Breast epithelium (tissue), 4 donors: ENCODE measurements around the gene BICD1. TPM values are rescaled to one million over a fixed set of nuclear protein-coding genes. Genes with fewer than 3 reads are reported as not detected.

ENCODE experiments used
- DNase-seq, 2 donors: peaks; one replicate each; pipeline ENCODE4 v3.0.0-alpha.2; 2019; ENCODE audit warnings: low spot score in 2 of 2
- H3K27ac ChIP-seq, 2 donors: fragments of 200-600 bp; sonication (generic) in 1 of 2; one replicate each; pipeline ENCODE4 v1.5.1; 2016 to 2019; ENCODE audit warnings: mild to moderate bottlenecking in 1 of 2
- H3K27me3 ChIP-seq, 2 donors: fragments of 200-600 bp; sonication (generic) in 1 of 2; one replicate each; pipeline versions ENCODE4 v1.5.1 to v1.6.0; 2017 to 2019; ENCODE audit warnings: control low read depth in 1 of 2, mild to moderate bottlenecking in 1 of 2
- H3K36me3 ChIP-seq: fragments of 200-600 bp; one replicate; pipeline ENCODE4 v1.5.1; 2019
- H3K4me1 ChIP-seq, 2 donors: fragments of 200-600 bp; sonication (generic); one replicate each; pipeline ENCODE4 v1.5.1; 2016 to 2019; ENCODE audit warnings: control low read depth in 1 of 2
- H3K4me3 ChIP-seq, 3 donors: fragments of 200-600 bp; sonication (generic); 1 replicate in 2 of 3; 2 replicates in 1 of 3; pipeline ENCODE4 v1.5.1; 2016 to 2019; ENCODE audit warnings: mild to moderate bottlenecking in 3 of 3, moderate library complexity in 2 of 3
- H3K9me3 ChIP-seq, 2 donors: fragments of 200-600 bp; sonication (generic) in 1 of 2; one replicate each; pipeline ENCODE4 v1.5.1; 2016 to 2019; ENCODE audit warnings: control low read depth in 1 of 2
- POLR2A ChIP-seq: fragments of 450-650 bp; IDR thresholded peaks from one replicate; pipeline ENCODE4 v1.6.1; 2016; ENCODE audit warnings: antibody characterized with exemption, mild to moderate bottlenecking, moderate library complexity
- POLR2AphosphoS5 ChIP-seq, 3 donors: sonication (generic); formaldehyde crosslinking; IDR thresholded peaks; one replicate each; pipeline ENCODE4 v1.6.1; 2017; ENCODE audit warnings: antibody characterized with exemption in 3 of 3
- intact Hi-C: fragments of 100-400 bp; cut with DNase I; formaldehyde crosslinking; loops from one replicate; pipeline ENCODE4 v1.15.1; 2023; ENCODE audit warnings: low total_unique reads
- total RNA-seq, 3 donors: library from RNA; depleted of rRNA; stranded (reverse); fragments of >200 nt; gene quantifications; one replicate each; pipeline ENCODE4 v1.1.0, GENCODE V29; 2016
- TF ChIP-seq, protein P1 (sequence below), 3 donors: fragments of 450-650 bp; IDR thresholded peaks; one replicate each; pipeline ENCODE4 v1.5.1; 2016 to 2017; ENCODE audit warnings: antibody characterized with exemption in 3 of 3, mild to moderate bottlenecking in 3 of 3, moderate library complexity in 3 of 3

BICD1 gene
- total RNA-seq, 3 donors from 2014 or later, result 7.2 to 31.5 (median 18.4) TPM

DNA sequence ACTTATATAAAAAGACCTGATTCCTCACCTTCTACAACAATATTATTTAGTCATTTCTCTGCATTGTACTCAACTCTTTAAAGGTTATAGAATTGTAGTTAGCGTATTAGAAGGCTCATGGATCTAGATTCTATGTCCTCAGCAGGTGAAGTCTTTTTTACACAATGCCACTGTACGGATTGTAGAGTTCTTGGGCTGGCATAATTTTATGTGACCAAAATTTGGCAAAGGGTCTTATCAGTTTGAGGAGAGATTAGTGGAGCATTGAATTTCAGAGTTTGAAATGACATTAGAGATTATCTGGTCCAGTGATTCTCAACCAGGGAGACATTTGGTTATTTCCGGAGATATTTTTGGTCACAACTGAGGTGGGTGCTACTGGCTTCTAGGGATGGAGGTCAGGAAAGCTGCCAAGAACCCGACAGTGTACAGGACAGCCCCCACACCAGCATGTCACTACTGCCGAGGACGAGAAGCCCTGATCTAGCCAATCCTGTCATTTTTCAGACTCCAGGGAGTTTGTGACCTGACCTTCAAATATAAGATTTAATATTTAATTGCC lies 63.9 kb downstream of the BICD1 start:
- no peak for DNase-seq
- Histone ChIP-seq H3K36me3 (no peaks in the 10 kb centered on the region), H3K27me3 (no peaks in the 10 kb centered on the region), H3K4me1 (no peaks in the 10 kb centered on the region), H3K4me3 (no peak overlapping the region), H3K9me3 (no peaks in the 10 kb centered on the region), H3K27ac (no peak overlapping the region)
- TF ChIP-seq POLR2A, result no peak
- no peak for TF ChIP-seq POLR2AphosphoS5 (IDR thresholded peaks at IDR 0.05)
- TF ChIP-seq, protein P1, sequence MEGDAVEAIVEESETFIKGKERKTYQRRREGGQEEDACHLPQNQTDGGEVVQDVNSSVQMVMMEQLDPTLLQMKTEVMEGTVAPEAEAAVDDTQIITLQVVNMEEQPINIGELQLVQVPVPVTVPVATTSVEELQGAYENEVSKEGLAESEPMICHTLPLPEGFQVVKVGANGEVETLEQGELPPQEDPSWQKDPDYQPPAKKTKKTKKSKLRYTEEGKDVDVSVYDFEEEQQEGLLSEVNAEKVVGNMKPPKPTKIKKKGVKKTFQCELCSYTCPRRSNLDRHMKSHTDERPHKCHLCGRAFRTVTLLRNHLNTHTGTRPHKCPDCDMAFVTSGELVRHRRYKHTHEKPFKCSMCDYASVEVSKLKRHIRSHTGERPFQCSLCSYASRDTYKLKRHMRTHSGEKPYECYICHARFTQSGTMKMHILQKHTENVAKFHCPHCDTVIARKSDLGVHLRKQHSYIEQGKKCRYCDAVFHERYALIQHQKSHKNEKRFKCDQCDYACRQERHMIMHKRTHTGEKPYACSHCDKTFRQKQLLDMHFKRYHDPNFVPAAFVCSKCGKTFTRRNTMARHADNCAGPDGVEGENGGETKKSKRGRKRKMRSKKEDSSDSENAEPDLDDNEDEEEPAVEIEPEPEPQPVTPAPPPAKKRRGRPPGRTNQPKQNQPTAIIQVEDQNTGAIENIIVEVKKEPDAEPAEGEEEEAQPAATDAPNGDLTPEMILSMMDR (IDR thresholded peaks at IDR 0.05), result no peak
- intact Hi-C loops, result no loop called here

DNA sequence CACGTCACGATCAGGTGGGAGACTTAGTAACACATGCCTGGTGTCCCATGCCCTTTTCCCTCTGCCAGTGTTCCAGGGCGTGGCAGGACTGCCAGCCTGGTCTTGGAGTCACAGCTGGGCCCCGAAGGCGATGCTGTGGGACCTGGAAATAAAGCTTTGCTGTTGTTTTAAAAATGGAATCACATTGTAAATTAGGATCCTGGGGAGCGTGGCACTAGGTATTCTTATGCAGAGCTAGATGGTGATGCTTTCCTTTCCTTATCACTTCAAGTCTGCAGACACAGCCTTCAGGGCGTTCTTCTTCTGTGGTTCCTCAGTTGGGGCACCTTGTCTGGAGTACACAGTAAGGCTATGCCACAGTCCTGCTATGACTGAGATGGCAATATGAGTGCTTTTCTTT lies 64.6 kb downstream of the BICD1 start:
- no peak for DNase-seq
- TF ChIP-seq, protein P1 (IDR thresholded peaks at IDR 0.05), result no peak
- TF ChIP-seq POLR2AphosphoS5 (IDR thresholded peaks at IDR 0.05) (no peak), POLR2A (no peak)
- no peaks in the 10 kb centered on the region for H3K9me3 ChIP-seq
- no peak overlapping the region for H3K27ac ChIP-seq
- H3K4me3 ChIP-seq, result no peak overlapping the region
- no peaks in the 10 kb centered on the region for H3K4me1 ChIP-seq
- H3K36me3 ChIP-seq, result no peaks in the 10 kb centered on the region
- intact Hi-C loops, result no loop called here
- no peaks in the 10 kb centered on the region for H3K27me3 ChIP-seq

DNA sequence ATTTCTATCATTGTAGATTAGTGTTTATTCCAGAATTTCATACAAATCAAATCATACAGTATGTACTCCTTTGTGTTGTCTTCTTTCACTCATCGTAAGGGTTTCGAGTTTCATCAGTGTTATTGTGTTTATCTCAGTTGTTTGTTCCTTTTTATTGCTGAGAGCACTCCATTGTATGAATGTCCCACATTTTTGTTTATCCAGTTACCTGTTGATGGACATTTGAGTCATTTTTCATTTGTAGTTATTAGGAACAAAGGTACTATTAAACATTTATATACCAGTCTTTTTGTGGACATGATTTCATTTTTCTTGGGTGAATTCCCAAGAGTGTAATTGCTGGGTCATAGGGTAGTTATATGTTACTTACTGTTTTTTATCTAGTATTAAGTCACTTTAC lies 70.0 kb downstream of the BICD1 start:
- intact Hi-C loops, result no loop called here
- H3K4me3 ChIP-seq, result no peak overlapping the region
- no peak overlapping the region for H3K27ac ChIP-seq
- no peaks in the 10 kb centered on the region for H3K4me1 ChIP-seq
- H3K36me3 ChIP-seq, result no peaks in the 10 kb centered on the region
- H3K27me3 ChIP-seq, result no peaks in the 10 kb centered on the region
- DNase-seq, result no peak
- no peaks in the 10 kb centered on the region for H3K9me3 ChIP-seq
- TF ChIP-seq, protein P1 (IDR thresholded peaks at IDR 0.05), result no peak
- TF ChIP-seq POLR2A, result no peak
- no peak for TF ChIP-seq POLR2AphosphoS5 (IDR thresholded peaks at IDR 0.05)

DNA sequence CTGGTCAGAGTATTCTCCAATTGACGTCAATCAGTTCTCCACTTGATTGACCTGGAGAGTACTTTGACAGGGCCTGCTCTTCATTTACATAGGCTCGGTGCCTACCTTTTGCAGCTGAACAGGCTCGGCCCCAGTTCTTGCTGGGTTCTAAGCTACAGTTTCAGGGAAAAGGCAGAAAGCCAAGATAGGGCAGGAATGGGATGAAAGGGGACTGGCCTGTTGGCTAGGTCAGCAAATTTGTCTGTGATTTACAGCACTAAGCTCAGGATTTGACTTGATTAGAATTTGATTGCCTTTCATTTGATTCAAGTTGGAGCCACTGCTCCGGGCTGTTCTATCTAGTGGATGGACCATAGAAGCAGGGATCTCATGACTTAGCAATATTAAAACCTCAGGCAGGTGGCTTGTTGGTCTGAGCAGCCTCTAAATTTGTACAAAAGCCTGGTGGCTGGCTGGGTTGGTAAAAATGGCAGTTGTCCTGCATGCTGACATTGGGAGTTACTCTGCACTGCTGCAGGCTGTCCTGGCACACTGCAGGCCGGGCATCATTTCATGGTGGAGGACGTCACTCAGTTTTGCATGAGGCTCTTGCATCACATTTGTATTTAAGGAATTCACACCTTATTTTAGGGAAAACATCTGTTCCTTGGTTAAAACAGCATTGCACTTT lies 71.8 kb downstream of the BICD1 start:
- Histone ChIP-seq H3K27ac (no peak overlapping the region), H3K4me3 (no peak overlapping the region), H3K36me3 (no peaks in the 10 kb centered on the region), H3K27me3 (no peaks in the 10 kb centered on the region), H3K4me1 (no peaks in the 10 kb centered on the region), H3K9me3 (no peaks in the 10 kb centered on the region)
- no peak for TF ChIP-seq POLR2AphosphoS5 (IDR thresholded peaks at IDR 0.05)
- TF ChIP-seq, protein P1 (IDR thresholded peaks at IDR 0.05), result no peak
- no peak for TF ChIP-seq POLR2A
- DNase-seq, result no peak
- intact Hi-C loops, result no loop called here

DNA sequence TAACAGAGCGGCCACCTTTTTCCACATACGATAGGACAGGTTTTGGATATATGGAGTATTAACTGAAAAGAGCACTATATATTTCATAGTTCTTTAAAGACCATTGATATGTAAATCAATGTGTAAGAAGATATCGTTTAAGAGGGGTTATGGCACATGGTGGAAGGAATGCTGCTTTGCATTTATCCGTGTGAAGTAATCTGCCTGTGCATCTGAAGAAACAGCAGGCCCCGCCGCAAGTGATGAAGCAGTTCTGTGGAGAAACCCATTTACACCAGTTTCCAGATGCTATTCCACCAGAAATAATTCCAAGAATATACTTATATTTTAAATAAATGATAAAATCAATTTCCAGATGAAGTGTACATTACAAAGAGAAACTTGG lies 72.4 kb downstream of the BICD1 start:
- Histone ChIP-seq H3K27ac (no peak overlapping the region), H3K4me3 (no peak overlapping the region), H3K27me3 (no peaks in the 10 kb centered on the region), H3K4me1 (no peaks in the 10 kb centered on the region), H3K36me3 (no peaks in the 10 kb centered on the region), H3K9me3 (no peaks in the 10 kb centered on the region)
- no peak for DNase-seq
- intact Hi-C loops, result no loop called here
- TF ChIP-seq, protein P1 (IDR thresholded peaks at IDR 0.05), result no peak
- TF ChIP-seq POLR2A, result no peak
- TF ChIP-seq POLR2AphosphoS5 (IDR thresholded peaks at IDR 0.05), result no peak
